Panc1 (cell line): ENCODE results near the gene KNDC1. TPM values are rescaled to one million over a fixed set of nuclear protein-coding genes. Genes with fewer than 3 reads are reported as not detected.

ENCODE experiments used
- ATAC-seq: fragments of 200-7000 bp; cut with Tn5 transposase; 2 replicates; pipeline ENCODE4 v1.9.1; 2020; ENCODE audit warnings: mild to moderate bottlenecking, moderate library complexity
- BruUV-seq: library from RNA; stranded (reverse); fragments of 400-500 nt; replicated peaks from 2 replicates; lab custom pipeline; 2021; lab: Mats Ljungman, UMichigan
- CTCF ChIA-PET: fragments of 300-600 bp; sonication (Branson Sonifier 250); formaldehyde crosslinking; loops from one replicate; lab custom pipeline; 2022; ENCODE audit warnings: antibody characterized with exemption; lab: Charles Lee
- POLR2A ChIA-PET: fragments of 300-600 bp; sonication (Branson Sonifier 250); formaldehyde crosslinking; loops from one replicate; lab custom pipeline; 2022; ENCODE audit warnings: antibody characterized with exemption; lab: Charles Lee
- DNase-seq: peaks from one replicate; pipeline ENCODE4 v3.0.0-alpha.2; 2010; ENCODE audit warnings: low read depth, low spot score
- H3K27ac ChIP-seq: 2 replicates; pipeline ENCODE4 v1.5.1; 2011; ENCODE audit warnings: mild to moderate bottlenecking, low read length, inconsistent platforms
- H3K27me3 ChIP-seq: fragments of 200-500 bp; sonication (Bioruptor generic); 2 replicates; pipeline ENCODE4 v1.6.0; 2014; ENCODE audit warnings: low read length, inconsistent platforms; ENCODE audit not compliant: control insufficient read depth, insufficient read depth
- H3K36me3 ChIP-seq: fragments of 200-500 bp; sonication (Bioruptor generic); 2 replicates; pipeline ENCODE4 v1.5.1; 2014; ENCODE audit warnings: inconsistent platforms, mild to moderate bottlenecking, low read length, moderate library complexity; ENCODE audit not compliant: control insufficient read depth, insufficient read depth
- H3K4me1 ChIP-seq: 2 replicates; pipeline ENCODE4 v1.5.1; 2011; ENCODE audit warnings: inconsistent platforms, mild to moderate bottlenecking, low read length, moderate library complexity; ENCODE audit not compliant: control insufficient read depth, insufficient read depth
- H3K4me3 ChIP-seq, 2 experiments: 2 replicates each; pipeline ENCODE4 v1.5.1; 2011 to 2012; ENCODE audit warnings: low read depth in 2 of 2, low read length in 2 of 2, mild to moderate bottlenecking in 2 of 2, inconsistent platforms in 1 of 2, moderate library complexity in 1 of 2
- H3K9me3 ChIP-seq: fragments of 200-500 bp; sonication (Bioruptor generic); 2 replicates; pipeline ENCODE4 v1.5.1; 2014; ENCODE audit warnings: low read depth, mild to moderate bottlenecking, inconsistent platforms, low read length, moderate library complexity; ENCODE audit not compliant: control insufficient read depth, insufficient read depth
- POLR2AphosphoS5 ChIP-seq: IDR thresholded peaks from 2 replicates; pipeline ENCODE4 v1.6.1; 2012; ENCODE audit warnings: mild to moderate bottlenecking, low read depth, low read length, moderate library complexity
- SIN3A ChIP-seq: IDR thresholded peaks from 2 replicates; pipeline ENCODE4 v1.6.1; 2012; ENCODE audit warnings: low read depth, mild to moderate bottlenecking, low read length, moderate library complexity, borderline replicate concordance; ENCODE audit not compliant: insufficient read depth
- TCF7L2 ChIP-seq: IDR thresholded peaks from 2 replicates; pipeline ENCODE4 v1.6.1; 2011; ENCODE audit warnings: mild to moderate bottlenecking, low read depth, low read length, inconsistent platforms
- in situ Hi-C: cut with HindIII; loops from 2 replicates; pipeline ENCODE4 v1.10.0; 2016; ENCODE audit warnings: low sequenced_read_pairs, low pct_unique_long_range_greater_than_20kb
- intact Hi-C: fragments of 100-400 bp; cut with micrococcal nuclease; formaldehyde crosslinking; loops from one replicate; pipeline ENCODE4 v1.10.0; 2022; ENCODE audit not compliant: unreplicated experiment
- total RNA-seq: library from RNA; stranded (reverse); gene quantifications from one replicate; pipeline ENCODE4 v1.2.1, GENCODE V29; 2021; ENCODE audit not compliant: unreplicated experiment
- TF ChIP-seq, protein P1 (sequence below): fragments of 450-650 bp; IDR thresholded peaks from 2 replicates; pipeline ENCODE4 v1.5.1; 2017; ENCODE audit warnings: mild to moderate bottlenecking
- TF ChIP-seq, protein P2 (sequence below), 2 experiments: IDR thresholded peaks; 2 replicates each; pipeline ENCODE4 v1.6.1; 2011 to 2012; ENCODE audit warnings: low read depth in 2 of 2, control low read depth in 1 of 2, low read length in 1 of 2, mild to moderate bottlenecking in 1 of 2, moderate library complexity in 1 of 2; ENCODE audit not compliant: insufficient read depth in 1 of 2

Gene KNDC1
- total RNA-seq, 1 experiment from 2014 or later: 2.6 TPM

DNA sequence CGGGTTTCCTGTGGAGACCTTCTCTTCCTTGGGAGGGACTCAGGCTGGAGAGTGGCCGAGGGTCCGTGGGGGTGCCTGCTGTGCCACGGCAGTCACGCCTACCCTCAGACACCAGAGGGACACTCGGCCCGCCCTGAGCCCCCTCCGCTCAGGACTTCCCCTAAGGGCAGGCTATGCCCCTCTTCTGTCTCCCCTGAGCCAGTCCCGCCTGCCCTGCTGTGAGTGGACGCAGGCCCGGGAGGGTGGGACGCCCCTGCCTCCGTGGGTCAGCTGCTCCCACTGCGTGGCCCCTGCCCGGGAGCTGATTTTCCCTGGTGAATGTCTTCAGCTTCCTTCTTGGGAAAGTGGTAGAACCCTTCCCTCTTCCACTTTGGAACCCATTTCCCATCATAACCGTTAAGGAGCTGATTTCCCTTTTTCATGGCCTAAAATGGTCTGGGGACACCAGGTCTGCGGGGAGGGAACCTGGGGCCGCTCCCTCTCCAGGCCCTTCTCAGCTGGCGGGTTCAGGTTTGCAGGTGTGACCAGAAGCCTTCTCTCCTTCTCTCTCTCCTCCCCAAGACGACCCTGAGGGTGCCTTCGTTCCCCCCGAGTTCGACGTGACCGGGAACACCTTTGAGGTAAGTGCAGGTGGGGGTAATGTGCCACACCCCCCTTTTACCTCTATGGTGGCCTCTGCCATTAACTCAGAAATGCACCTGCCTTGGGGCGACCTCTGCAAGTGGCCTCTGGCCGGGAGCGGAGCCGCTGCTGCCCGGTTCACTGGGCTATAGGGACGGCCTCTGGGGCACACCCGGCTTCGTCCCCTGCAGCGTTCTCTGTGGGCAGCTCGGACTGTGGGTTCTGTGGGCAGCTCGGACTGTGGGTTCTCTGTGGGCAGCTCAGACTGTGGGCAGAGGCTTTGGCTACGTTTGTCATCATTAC, 7.9 kb downstream of the KNDC1 start:
- DNase-seq: no peak
- POLR2A ChIA-PET: no interaction called here
- no TSS peak for BruUV-seq

DNA sequence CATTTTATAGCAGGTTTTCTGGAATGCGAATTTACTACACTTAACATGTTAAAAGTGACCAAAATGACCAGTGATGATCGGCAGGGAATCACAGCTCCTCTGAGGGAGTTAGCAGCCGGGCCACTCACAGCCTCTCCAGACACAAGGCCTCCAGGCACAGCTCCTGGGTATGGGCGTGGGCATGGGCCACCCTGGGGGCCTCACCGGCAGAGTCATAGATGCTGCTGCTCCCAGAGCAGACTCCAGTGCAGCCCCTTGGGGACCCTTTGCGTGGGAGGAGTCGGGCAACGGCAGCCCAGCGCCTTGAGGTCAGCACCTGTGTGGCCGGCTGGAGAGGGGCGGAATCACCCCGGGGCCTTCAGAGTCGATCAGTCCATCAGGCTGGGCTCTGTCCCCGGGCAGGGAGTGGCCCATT, 8.6 kb downstream of the KNDC1 start:
- no peaks in the 10 kb centered on the region for H3K27me3 ChIP-seq
- DNase-seq (no peak), ATAC-seq (no peak)
- H3K36me3 ChIP-seq: no peaks in the 10 kb centered on the region
- no peaks in the 10 kb centered on the region for H3K9me3 ChIP-seq
- no TSS peak for BruUV-seq
- no peak overlapping the region for H3K27ac ChIP-seq
- POLR2A ChIA-PET: no interaction called here
- in situ Hi-C loops: no loop called here
- CTCF ChIA-PET: no interaction called here
- H3K4me3 ChIP-seq: no peak overlapping the region
- H3K4me1 ChIP-seq: no peaks in the 10 kb centered on the region
- TF ChIP-seq POLR2AphosphoS5: no peak
- TF ChIP-seq, protein P1, sequence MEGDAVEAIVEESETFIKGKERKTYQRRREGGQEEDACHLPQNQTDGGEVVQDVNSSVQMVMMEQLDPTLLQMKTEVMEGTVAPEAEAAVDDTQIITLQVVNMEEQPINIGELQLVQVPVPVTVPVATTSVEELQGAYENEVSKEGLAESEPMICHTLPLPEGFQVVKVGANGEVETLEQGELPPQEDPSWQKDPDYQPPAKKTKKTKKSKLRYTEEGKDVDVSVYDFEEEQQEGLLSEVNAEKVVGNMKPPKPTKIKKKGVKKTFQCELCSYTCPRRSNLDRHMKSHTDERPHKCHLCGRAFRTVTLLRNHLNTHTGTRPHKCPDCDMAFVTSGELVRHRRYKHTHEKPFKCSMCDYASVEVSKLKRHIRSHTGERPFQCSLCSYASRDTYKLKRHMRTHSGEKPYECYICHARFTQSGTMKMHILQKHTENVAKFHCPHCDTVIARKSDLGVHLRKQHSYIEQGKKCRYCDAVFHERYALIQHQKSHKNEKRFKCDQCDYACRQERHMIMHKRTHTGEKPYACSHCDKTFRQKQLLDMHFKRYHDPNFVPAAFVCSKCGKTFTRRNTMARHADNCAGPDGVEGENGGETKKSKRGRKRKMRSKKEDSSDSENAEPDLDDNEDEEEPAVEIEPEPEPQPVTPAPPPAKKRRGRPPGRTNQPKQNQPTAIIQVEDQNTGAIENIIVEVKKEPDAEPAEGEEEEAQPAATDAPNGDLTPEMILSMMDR: no peak
- TF ChIP-seq, protein P2, sequence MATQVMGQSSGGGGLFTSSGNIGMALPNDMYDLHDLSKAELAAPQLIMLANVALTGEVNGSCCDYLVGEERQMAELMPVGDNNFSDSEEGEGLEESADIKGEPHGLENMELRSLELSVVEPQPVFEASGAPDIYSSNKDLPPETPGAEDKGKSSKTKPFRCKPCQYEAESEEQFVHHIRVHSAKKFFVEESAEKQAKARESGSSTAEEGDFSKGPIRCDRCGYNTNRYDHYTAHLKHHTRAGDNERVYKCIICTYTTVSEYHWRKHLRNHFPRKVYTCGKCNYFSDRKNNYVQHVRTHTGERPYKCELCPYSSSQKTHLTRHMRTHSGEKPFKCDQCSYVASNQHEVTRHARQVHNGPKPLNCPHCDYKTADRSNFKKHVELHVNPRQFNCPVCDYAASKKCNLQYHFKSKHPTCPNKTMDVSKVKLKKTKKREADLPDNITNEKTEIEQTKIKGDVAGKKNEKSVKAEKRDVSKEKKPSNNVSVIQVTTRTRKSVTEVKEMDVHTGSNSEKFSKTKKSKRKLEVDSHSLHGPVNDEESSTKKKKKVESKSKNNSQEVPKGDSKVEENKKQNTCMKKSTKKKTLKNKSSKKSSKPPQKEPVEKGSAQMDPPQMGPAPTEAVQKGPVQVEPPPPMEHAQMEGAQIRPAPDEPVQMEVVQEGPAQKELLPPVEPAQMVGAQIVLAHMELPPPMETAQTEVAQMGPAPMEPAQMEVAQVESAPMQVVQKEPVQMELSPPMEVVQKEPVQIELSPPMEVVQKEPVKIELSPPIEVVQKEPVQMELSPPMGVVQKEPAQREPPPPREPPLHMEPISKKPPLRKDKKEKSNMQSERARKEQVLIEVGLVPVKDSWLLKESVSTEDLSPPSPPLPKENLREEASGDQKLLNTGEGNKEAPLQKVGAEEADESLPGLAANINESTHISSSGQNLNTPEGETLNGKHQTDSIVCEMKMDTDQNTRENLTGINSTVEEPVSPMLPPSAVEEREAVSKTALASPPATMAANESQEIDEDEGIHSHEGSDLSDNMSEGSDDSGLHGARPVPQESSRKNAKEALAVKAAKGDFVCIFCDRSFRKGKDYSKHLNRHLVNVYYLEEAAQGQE (IDR thresholded peaks at IDR 0.05; ENCODE audit: insufficient read depth in 1 of 2, low read depth in 2 of 2, low read length in 1 of 2): no peak
- no peak for TF ChIP-seq TCF7L2
- no peak for TF ChIP-seq SIN3A
- intact Hi-C loops: no loop called here

More for the DNA sequence above, 7.9 kb downstream of the KNDC1 start:
- in situ Hi-C loops (no loop called here), intact Hi-C loops (no loop called here)
- no peaks in the 10 kb centered on the region for H3K36me3 ChIP-seq
- no peaks in the 10 kb centered on the region for H3K4me1 ChIP-seq
- ATAC-seq: no peak
- no peak overlapping the region for H3K27ac ChIP-seq
- no peak overlapping the region for H3K4me3 ChIP-seq
- no peaks in the 10 kb centered on the region for H3K9me3 ChIP-seq
- no peaks in the 10 kb centered on the region for H3K27me3 ChIP-seq
- CTCF ChIA-PET: no interaction called here
- TF ChIP-seq TCF7L2 (no peak), POLR2AphosphoS5 (no peak)
- TF ChIP-seq, protein P1: no peak
